HUES6 (cell line): ENCODE measurements around the gene MAPK1.
"Not testable (repeated sequence)": the region's sequence is repeated elsewhere in the genome, so short reads cannot be mapped to it uniquely, and the experiment has no call there.

Source experiments
- H3K27ac ChIP-seq: 2 replicates; pipeline ENCODE4 v1.7.0; 2013; ENCODE audit warnings: low read depth, mild to moderate bottlenecking, low read length, inconsistent platforms
- H3K27me3 ChIP-seq: 2 replicates; pipeline ENCODE4 v1.6.1; 2013; ENCODE audit warnings: low read length; ENCODE audit not compliant: control insufficient read depth, insufficient read depth
- H3K36me3 ChIP-seq: 2 replicates; pipeline ENCODE4 v1.6.1; 2013; ENCODE audit warnings: low read length; ENCODE audit not compliant: control insufficient read depth, insufficient read depth
- H3K4me1 ChIP-seq: 2 replicates; pipeline ENCODE4 v1.6.1; 2013; ENCODE audit warnings: low read length; ENCODE audit not compliant: control insufficient read depth, insufficient read depth
- H3K4me3 ChIP-seq: 2 replicates; pipeline ENCODE4 v1.5.1; 2013; ENCODE audit warnings: low read depth, low read length
- H3K9ac ChIP-seq: one replicate; pipeline ENCODE4 v1.6.1; 2013; ENCODE audit warnings: mild to moderate bottlenecking, low read length
- H3K9me3 ChIP-seq: 2 replicates; pipeline ENCODE4 v1.6.1; 2013; ENCODE audit warnings: low read depth, low read length; ENCODE audit not compliant: control insufficient read depth, insufficient read depth

MAPK1 gene

GRCh38 chr22:21867528-21868266 lies at the start of gene MAPK1:
MAPK1 (minus strand) TSS chr22:21867645; CDS start chr22:21867440, 205 bp downstream.
- Histone ChIP-seq H3K27ac (peak within 1 kb of the TSS; percentile 70; the same call in 1 of the 2 replicates), H3K9me3 (no peaks in the 10 kb centered on the region), H3K4me1 (peaks cover 14% of the 10 kb centered on the region), H3K36me3 (no peaks in the 10 kb centered on the region), H3K9ac (peak within 1 kb of the TSS; percentile 89), H3K4me3 (peak within 1 kb of the TSS; percentile 99), H3K27me3 (no peaks in the 10 kb centered on the region)

- Histone ChIP-seq H3K27me3 (no peaks in the 10 kb centered on the region), H3K27ac (no peak overlapping the region), H3K4me3 (no peak overlapping the region), H3K9ac (no peak overlapping the region), H3K9me3 (no peaks in the 10 kb centered on the region), H3K4me1 (peaks cover 35% of the 10 kb centered on the region), H3K36me3 (no peaks in the 10 kb centered on the region)
These were observed 49.0 kb upstream of the MAPK1 start for GRCh38 chr22:21916309-21916918.

- no peak overlapping the region for H3K27ac ChIP-seq
- H3K36me3 ChIP-seq = no peaks in the 10 kb centered on the region
- H3K9me3 ChIP-seq = no peaks in the 10 kb centered on the region
- no peak overlapping the region for H3K4me3 ChIP-seq
- peaks cover 28% of the 10 kb centered on the region for H3K4me1 ChIP-seq
- H3K9ac ChIP-seq = no peak overlapping the region
- H3K27me3 ChIP-seq = no peaks in the 10 kb centered on the region
These were observed 48.3 kb upstream of the MAPK1 start for GRCh38 chr22:21915624-21916308.

- H3K9ac ChIP-seq, H3K27me3 ChIP-seq, H3K36me3 ChIP-seq, H3K27ac ChIP-seq, H3K4me3 ChIP-seq, H3K9me3 ChIP-seq: not testable (repeated sequence)
- H3K4me1 ChIP-seq = peaks cover 15% of the 10 kb centered on the region
These were observed 46.7 kb upstream of the MAPK1 start for GRCh38 chr22:21914033-21914642.

- not testable (repeated sequence) for H3K4me1 ChIP-seq, H3K4me3 ChIP-seq, H3K27ac ChIP-seq, H3K9me3 ChIP-seq, H3K36me3 ChIP-seq, H3K9ac ChIP-seq, H3K27me3 ChIP-seq
These were observed 42.9 kb upstream of the MAPK1 start for GRCh38 chr22:21910367-21910766.

- Histone ChIP-seq H3K27me3 (no peaks in the 10 kb centered on the region), H3K9me3 (no peaks in the 10 kb centered on the region), H3K9ac (no peak overlapping the region), H3K4me3 (no peak overlapping the region), H3K27ac (no peak overlapping the region), H3K36me3 (no peaks in the 10 kb centered on the region), H3K4me1 (no peaks in the 10 kb centered on the region)
These were observed 42.4 kb upstream of the MAPK1 start for GRCh38 chr22:21909871-21910270.

- Histone ChIP-seq H3K27me3 (no peaks in the 10 kb centered on the region), H3K4me1 (no peaks in the 10 kb centered on the region), H3K9ac (no peak overlapping the region), H3K4me3 (no peak overlapping the region), H3K27ac (no peak overlapping the region), H3K36me3 (no peaks in the 10 kb centered on the region), H3K9me3 (no peaks in the 10 kb centered on the region)
These were observed 40.4 kb upstream of the MAPK1 start for GRCh38 chr22:21907638-21908522.

GRCh38 chr22:21905234-21905633 lies 37.8 kb upstream of the MAPK1 start:
- H3K4me3 ChIP-seq, H3K9me3 ChIP-seq, H3K27ac ChIP-seq, H3K9ac ChIP-seq, H3K4me1 ChIP-seq, H3K27me3 ChIP-seq, H3K36me3 ChIP-seq: not testable (repeated sequence)

- Histone ChIP-seq H3K9me3 (no peaks in the 10 kb centered on the region), H3K27ac (no peak overlapping the region), H3K4me1 (no peaks in the 10 kb centered on the region), H3K36me3 (no peaks in the 10 kb centered on the region), H3K4me3 (no peak overlapping the region), H3K27me3 (no peaks in the 10 kb centered on the region), H3K9ac (no peak overlapping the region)
These were observed 36.9 kb upstream of the MAPK1 start for GRCh38 chr22:21904250-21904789.

- Histone ChIP-seq H3K4me3 (no peak overlapping the region), H3K27me3 (no peaks in the 10 kb centered on the region), H3K4me1 (no peaks in the 10 kb centered on the region), H3K27ac (no peak overlapping the region), H3K9ac (no peak overlapping the region), H3K9me3 (no peaks in the 10 kb centered on the region), H3K36me3 (no peaks in the 10 kb centered on the region)
These were observed 35.8 kb upstream of the MAPK1 start for GRCh38 chr22:21903283-21903682.
